Stimulated activated memory B cell treated with anti-CD40 and anti-IgM and Interleukin-4, amounts not matched to agents 10 μg/mL and 1 μg/mL and 100 μg/mL, for 72 hours (primary cell): ENCODE results near the gene EXOSC10.
"Not testable (repeated sequence)": the region's sequence is repeated elsewhere in the genome, so short reads cannot be mapped to it uniquely, and the experiment has no call there.

Experiments used
- ATAC-seq: fragments of 150-1000 bp; cut with Tn5 transposase; 2 replicates; pipeline ENCODE4 v1.10.0; 2021
- H3K27ac Mint-ChIP-seq: one replicate; pipeline ENCODE4 v1.8.0; 2022; ENCODE audit warnings: mild to moderate bottlenecking, mixed read lengths
- H3K27me3 Mint-ChIP-seq: one replicate; pipeline ENCODE4 v1.8.0; 2022; ENCODE audit warnings: mixed read lengths
- H3K36me3 Mint-ChIP-seq: one replicate; pipeline ENCODE4 v1.8.0; 2022; ENCODE audit warnings: mixed read lengths
- H3K4me1 Mint-ChIP-seq: one replicate; pipeline ENCODE4 v1.8.0; 2022; ENCODE audit warnings: mixed read lengths
- H3K4me3 Mint-ChIP-seq: one replicate; pipeline ENCODE4 v1.8.0; 2022; ENCODE audit warnings: mild to moderate bottlenecking, moderate library complexity, mixed read lengths
- H3K9me3 Mint-ChIP-seq: one replicate; pipeline ENCODE4 v1.8.0; 2022; ENCODE audit warnings: mixed read lengths

Gene EXOSC10

DNA sequence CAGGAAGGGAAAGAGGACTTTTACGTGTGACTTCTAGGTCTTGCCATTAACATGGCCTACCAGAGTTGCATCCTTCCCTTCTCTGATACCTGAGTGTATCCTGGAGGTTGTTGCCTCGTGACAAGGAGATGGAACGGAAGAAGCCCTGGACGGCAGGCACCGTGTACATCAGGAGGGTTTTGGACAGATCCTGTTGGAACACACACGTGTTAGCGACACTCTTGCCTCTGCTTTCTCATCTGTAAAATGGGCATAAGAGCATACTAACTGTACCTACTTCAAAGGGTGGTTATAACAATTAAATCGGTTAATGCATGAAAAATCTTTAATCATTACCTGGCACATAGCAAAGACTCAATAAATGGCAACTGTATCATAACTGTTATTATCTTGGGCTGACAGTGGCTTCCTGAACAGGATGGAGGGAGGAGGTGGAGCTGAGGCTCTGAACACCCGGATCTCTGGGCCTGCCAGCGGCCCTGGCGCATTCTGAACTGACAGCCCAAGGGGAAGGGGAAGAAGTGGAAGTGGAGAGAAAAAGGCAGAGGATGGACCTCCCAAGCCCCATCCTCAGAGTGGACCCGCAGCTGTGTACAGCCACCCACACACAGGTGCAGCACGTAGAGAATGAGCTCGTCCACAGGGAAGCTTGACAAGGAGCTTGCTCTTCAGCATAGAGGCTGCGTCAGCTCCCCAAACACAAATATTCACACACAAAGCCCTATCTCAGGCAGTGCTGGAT lies 30.2 kb upstream of the EXOSC10 start:
- Mint-ChIP-seq H3K4me1 (no peaks in the 10 kb centered on the region), H3K9me3 (no peaks in the 10 kb centered on the region), H3K4me3 (no peak overlapping the region), H3K27me3 (no peaks in the 10 kb centered on the region), H3K36me3 (peaks cover 70% of the 10 kb centered on the region), H3K27ac (no peak overlapping the region)
- no peak for ATAC-seq

DNA sequence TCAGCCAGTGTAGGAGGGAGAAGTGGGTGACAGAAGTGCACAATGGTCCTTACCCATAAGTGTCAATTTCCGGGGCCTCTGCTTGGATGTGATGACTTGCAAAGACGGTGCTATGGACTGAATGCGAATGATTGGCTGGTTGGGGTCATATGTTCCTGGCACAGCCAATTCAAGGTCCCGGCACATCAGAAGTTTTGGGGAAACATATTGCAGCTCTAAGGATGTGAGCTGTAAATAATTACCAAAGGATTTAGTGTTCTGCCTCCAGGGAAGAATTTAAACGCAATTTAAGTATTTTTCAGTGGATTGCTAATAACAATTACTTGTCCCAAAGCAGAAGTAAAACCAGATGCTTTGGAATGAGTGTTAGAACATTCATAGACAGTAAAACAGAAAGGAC lies 26.9 kb upstream of the EXOSC10 start:
- no peak for ATAC-seq
- H3K4me3 Mint-ChIP-seq = no peak overlapping the region
- no peaks in the 10 kb centered on the region for H3K4me1 Mint-ChIP-seq
- H3K36me3 Mint-ChIP-seq = peaks cover 72% of the 10 kb centered on the region
- no peaks in the 10 kb centered on the region for H3K27me3 Mint-ChIP-seq
- no peak overlapping the region for H3K27ac Mint-ChIP-seq
- H3K9me3 Mint-ChIP-seq = no peaks in the 10 kb centered on the region

DNA sequence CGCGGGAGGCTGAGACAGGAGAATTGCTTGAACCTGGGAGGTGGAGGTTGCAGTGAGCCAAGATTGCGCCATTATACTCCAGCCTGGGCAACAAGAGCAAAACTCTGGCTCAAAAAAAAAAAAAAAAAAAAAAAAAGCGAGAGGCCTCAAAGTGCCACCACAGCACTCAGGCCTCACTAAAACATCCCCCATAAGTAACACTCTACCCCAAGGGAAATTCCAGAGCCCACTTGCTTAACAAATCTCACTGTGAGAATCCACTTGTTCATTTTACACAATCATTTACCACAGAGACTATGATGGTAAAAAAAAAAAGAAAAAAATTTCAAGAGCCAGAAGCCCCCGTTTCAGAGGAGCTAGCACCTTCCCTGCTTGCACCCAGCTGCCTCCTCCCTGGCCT lies 26.3 kb upstream of the EXOSC10 start:
- Mint-ChIP-seq H3K27ac (no peak overlapping the region), H3K4me3 (no peak overlapping the region), H3K27me3 (no peaks in the 10 kb centered on the region), H3K4me1 (no peaks in the 10 kb centered on the region), H3K36me3 (peaks cover 73% of the 10 kb centered on the region), H3K9me3 (no peaks in the 10 kb centered on the region)
- no peak for ATAC-seq

DNA sequence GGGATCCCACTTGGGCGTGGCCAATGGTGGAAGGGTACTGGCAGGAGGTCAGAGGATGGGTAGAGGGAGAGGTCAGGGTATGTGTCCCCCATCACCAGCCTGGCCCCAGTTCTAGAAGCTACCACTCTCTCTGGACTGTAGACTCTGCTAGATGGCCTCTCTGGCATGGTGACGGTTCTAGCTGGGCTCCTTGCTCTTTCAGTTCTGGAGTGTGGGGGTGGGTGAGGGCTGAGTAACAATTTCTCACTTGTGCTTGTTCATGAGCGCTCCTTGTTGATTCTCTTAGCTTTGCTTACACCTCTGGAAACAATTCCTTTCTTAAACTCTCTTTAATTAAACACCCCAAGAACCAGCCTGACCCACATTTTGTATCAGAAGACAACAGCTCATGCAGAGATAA lies 25.3 kb upstream of the EXOSC10 start:
- Mint-ChIP-seq H3K27ac (no peak overlapping the region), H3K36me3 (peaks cover 70% of the 10 kb centered on the region), H3K9me3 (no peaks in the 10 kb centered on the region), H3K27me3 (no peaks in the 10 kb centered on the region), H3K4me3 (no peak overlapping the region), H3K4me1 (no peaks in the 10 kb centered on the region)
- no peak for ATAC-seq

DNA sequence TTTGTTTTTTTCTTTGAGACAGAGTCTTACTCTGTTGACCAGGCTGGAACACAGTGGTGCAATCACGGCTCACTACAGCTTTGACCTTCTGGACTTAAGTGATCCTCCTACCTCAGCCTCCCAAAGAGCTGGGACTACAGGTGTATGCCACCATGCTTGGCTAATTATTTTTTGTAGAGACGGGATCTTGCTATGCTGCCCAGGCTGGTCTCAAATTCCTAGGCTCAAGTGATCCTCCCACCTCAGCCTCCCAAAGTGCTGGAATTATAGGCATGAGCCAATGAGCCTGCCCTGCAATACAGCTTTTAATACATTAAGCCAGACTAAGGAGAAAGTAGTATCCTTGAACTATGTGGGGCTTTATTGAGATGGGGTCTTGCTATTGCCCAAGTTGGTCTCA lies 16.6 kb upstream of the EXOSC10 start:
- no peak overlapping the region for H3K4me3 Mint-ChIP-seq
- no peaks in the 10 kb centered on the region for H3K27me3 Mint-ChIP-seq
- peaks cover 58% of the 10 kb centered on the region for H3K36me3 Mint-ChIP-seq
- ATAC-seq = no peak
- no peaks in the 10 kb centered on the region for H3K4me1 Mint-ChIP-seq
- no peaks in the 10 kb centered on the region for H3K9me3 Mint-ChIP-seq
- no peak overlapping the region for H3K27ac Mint-ChIP-seq

DNA sequence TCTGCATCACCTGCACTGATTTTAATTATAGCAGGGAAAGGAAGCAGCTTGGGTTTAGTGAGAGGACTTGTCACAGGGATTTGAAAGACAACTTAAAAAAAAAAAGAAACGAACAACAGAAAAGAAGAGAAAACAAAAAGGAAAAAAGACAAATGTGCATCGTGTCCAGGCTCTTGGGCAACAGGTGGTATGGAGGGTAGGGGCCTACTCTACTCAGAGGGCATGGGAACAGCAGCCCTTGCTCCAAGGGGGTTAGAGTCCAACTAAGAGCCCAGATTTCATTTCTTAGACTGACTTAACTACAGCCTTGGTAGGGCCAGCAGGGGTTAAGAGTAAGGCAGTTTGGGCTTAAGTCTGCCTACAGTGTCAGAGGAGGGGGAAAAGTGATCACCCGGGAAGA lies 15.3 kb upstream of the EXOSC10 start:
- Mint-ChIP-seq H3K9me3 (no peaks in the 10 kb centered on the region), H3K4me3 (no peak overlapping the region), H3K4me1 (no peaks in the 10 kb centered on the region), H3K27ac (no peak overlapping the region), H3K27me3 (no peaks in the 10 kb centered on the region), H3K36me3 (peaks cover 49% of the 10 kb centered on the region)
- no peak for ATAC-seq

DNA sequence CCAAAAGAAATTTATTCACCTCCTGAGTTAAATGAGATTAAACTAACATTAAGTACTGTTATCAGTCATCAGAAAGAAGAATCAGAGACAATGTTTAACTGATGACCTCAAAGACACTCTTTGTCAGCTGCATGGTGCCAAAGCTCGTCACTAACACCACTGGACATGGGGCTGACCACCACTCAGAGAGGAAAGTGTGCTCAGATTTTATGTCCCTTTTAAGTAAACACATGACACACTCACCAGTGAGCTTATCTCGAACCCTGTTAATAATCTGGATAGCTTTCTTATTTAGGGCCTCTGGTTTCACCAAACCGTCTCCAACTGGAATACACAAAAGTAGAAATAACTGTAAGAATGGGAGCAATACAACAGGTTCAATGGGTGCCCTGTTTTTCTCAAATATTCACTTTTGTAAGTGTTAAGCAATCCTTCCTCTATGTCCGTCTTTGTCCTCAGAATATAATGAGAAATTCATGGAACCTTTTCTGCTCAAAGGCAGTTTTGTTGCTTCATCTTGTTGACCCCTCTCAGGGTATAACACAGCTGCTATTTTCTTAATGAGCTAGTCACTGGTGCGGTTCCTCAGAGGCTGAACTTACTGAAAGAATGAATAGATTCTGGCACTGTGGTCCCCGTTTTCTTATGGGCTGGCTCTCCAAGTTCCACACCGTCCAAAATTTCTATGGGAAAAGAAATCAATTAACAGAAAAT lies 9.5 kb upstream of the EXOSC10 start:
- H3K27ac Mint-ChIP-seq = no peak overlapping the region
- no peaks in the 10 kb centered on the region for H3K4me1 Mint-ChIP-seq
- H3K27me3 Mint-ChIP-seq = no peaks in the 10 kb centered on the region
- no peak for ATAC-seq
- H3K9me3 Mint-ChIP-seq = no peaks in the 10 kb centered on the region
- peaks cover 60% of the 10 kb centered on the region for H3K36me3 Mint-ChIP-seq
- H3K4me3 Mint-ChIP-seq = no peak overlapping the region

DNA sequence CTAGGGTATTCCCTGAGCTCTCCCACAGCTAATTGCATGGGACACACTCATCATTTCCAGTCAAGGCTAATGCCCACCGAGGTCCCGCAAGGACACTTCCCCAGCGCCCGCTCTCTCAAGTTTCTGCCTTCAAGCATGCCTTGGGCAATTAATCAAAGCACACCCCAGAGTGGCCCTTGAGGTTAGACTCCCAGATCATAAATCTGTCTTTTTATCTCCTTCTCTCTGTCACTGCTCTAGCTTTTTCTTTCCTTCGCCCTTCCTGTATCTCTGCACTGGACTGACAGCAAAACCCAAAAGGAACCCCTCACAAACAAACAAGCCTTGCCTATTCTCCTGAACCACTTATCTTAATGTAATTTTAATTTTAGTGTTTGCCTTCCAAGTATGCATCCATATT lies 7.9 kb upstream of the EXOSC10 start:
- no peak overlapping the region for H3K27ac Mint-ChIP-seq

DNA sequence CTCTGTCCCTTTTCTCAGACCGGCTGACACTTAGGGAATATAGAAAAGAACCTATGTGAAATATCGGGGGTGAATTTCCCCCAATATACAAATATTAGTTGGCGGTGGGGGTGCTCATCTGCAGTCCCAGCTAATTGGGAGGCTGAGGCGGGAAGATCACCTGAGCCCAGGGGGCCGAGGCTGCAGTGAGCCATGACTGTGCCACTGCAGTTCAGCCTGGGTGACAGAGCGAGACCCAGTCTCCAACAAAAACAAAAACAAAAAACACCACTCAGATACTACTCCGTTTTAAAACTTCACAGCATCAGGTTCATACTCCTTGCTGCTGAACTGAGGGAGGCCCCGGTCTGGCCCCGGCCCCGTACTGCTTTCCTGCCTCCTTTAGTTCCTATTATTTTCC lies 5.9 kb upstream of the EXOSC10 start:
- Mint-ChIP-seq H3K4me3 (no peak overlapping the region), H3K27ac (no peak overlapping the region), H3K9me3 (no peaks in the 10 kb centered on the region), H3K36me3 (peaks cover 40% of the 10 kb centered on the region), H3K4me1 (no peaks in the 10 kb centered on the region), H3K27me3 (no peaks in the 10 kb centered on the region)
- ATAC-seq = no peak

More for the DNA sequence above, 7.9 kb upstream of the EXOSC10 start:
- no peaks in the 10 kb centered on the region for H3K27me3 Mint-ChIP-seq
- H3K9me3 Mint-ChIP-seq = no peaks in the 10 kb centered on the region
- ATAC-seq = no peak
- peaks cover 49% of the 10 kb centered on the region for H3K36me3 Mint-ChIP-seq
- no peak overlapping the region for H3K4me3 Mint-ChIP-seq
- H3K4me1 Mint-ChIP-seq = no peaks in the 10 kb centered on the region

DNA sequence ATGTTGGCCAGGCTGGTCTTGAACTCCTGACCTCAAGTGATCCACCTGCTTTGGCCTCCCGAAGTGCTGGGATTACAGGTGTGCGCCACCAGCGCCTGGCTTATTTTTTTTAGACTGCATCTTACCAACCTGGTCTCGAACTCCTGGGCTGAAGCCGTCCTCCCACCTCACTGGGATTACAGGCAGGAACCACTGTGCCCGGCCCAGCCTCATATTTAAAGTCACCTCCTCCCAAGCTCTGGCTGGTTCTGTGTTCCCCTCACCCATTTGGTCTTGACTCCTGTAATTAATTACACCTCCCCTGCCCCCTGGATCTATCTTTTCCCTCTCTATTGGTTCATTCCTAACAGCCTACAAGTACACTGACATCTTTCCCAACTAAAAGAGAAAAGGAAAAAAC lies 1.7 kb upstream of the EXOSC10 start:
- ATAC-seq = no peak
- no peaks in the 10 kb centered on the region for H3K9me3 Mint-ChIP-seq
- peak overlapping the region; percentile 3 for H3K27ac Mint-ChIP-seq
- H3K4me1 Mint-ChIP-seq = peaks cover 13% of the 10 kb centered on the region
- no peaks in the 10 kb centered on the region for H3K27me3 Mint-ChIP-seq
- peak overlapping the region; percentile 8 for H3K4me3 Mint-ChIP-seq
- peaks cover 12% of the 10 kb centered on the region for H3K36me3 Mint-ChIP-seq

DNA sequence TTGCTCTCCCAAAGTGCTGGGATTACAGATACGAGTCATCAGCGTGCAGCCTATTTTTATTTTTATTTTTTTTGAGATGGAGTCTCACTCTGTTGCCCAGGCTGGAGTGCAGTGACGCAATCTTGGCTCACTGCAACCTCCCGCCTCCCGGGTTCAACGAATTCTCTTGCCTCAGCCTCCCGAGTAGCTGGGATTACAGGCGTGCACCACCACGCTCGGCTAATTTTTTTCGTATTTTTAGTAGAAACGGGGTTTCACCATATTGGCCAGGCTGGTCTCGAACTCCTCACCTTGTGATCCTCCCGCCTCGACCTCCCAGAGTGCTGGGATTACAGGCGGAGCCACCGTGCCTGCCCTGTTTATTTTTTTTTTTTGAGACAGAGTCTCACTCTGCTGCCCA lies 1.1 kb upstream of the EXOSC10 start:
- peak overlapping the region; percentile 95 for H3K27ac Mint-ChIP-seq
- not testable (repeated sequence) for H3K27me3 Mint-ChIP-seq, H3K36me3 Mint-ChIP-seq, H3K9me3 Mint-ChIP-seq, H3K4me3 Mint-ChIP-seq, ATAC-seq
- peaks cover 13% of the 10 kb centered on the region for H3K4me1 Mint-ChIP-seq

DNA sequence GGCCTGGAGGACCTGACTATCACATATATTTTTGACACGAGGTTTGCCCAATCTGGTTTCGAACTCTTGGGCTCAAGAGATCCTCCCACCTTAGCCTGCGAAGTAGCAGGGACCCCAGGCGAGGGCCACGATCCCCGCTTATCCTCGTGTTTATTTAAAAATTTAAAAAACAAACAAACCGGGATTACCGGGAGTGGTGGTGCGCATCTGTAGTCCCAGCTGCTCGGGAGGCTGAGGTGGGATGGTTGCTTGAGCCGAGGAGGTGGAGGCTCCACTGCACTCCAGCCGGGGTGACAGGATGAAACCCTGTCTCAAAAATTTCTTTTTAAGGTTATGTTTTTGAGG lies 452 bp upstream of the EXOSC10 start:
- no peaks in the 10 kb centered on the region for H3K9me3 Mint-ChIP-seq
- H3K27ac Mint-ChIP-seq = peak overlapping the region; percentile 95
- H3K27me3 Mint-ChIP-seq = no peaks in the 10 kb centered on the region
- ATAC-seq = no peak
- peak overlapping the region; percentile 92 for H3K4me3 Mint-ChIP-seq
- peaks cover 8% of the 10 kb centered on the region for H3K36me3 Mint-ChIP-seq
- H3K4me1 Mint-ChIP-seq = peaks cover 13% of the 10 kb centered on the region

DNA sequence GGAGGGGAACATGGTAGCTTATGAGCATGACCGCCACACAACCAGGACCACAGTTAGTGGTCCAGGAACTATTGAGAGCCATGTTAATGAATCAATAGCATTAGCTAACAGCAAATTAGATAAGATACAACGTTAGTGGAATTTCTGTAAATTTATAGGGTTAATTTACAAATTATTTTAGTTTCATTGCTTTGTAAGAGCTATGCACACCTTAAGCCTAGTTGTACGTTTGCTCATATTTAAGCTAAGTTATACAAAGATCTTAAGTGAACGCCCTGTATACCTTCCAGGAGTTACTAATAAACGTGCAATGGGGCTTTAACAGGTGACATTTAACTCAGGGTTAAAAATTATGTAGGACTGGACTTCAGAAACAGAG lies 749 bp downstream of the EXOSC10 start:
- Mint-ChIP-seq H3K36me3 (peaks cover 8% of the 10 kb centered on the region), H3K27me3 (no peaks in the 10 kb centered on the region), H3K4me1 (peaks cover 13% of the 10 kb centered on the region), H3K4me3 (peak overlapping the region; percentile 92), H3K27ac (peak overlapping the region; percentile 95), H3K9me3 (no peaks in the 10 kb centered on the region)
- ATAC-seq = no peak

DNA sequence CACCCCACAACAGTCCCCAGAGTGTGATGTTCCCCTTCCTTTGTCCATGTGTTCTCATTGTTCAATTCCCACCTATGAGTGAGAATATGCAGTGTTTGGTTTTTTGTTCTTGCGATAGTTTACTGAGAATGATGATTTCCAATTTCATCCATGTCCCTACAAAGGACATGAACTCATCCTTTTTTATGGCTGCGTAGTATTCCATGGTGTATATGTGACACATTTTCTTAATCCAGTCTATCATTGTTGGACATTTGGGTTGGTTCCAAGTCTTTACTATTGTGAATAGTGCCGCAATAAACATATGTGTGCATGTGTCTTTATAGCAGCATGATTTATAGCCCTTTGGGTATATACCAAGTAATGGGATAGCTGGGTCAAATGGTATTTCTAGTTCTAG lies 15.9 kb downstream of the EXOSC10 start:
- H3K36me3 Mint-ChIP-seq = peaks cover 57% of the 10 kb centered on the region
- not testable (repeated sequence) for ATAC-seq, H3K4me3 Mint-ChIP-seq, H3K27me3 Mint-ChIP-seq, H3K27ac Mint-ChIP-seq, H3K9me3 Mint-ChIP-seq, H3K4me1 Mint-ChIP-seq

DNA sequence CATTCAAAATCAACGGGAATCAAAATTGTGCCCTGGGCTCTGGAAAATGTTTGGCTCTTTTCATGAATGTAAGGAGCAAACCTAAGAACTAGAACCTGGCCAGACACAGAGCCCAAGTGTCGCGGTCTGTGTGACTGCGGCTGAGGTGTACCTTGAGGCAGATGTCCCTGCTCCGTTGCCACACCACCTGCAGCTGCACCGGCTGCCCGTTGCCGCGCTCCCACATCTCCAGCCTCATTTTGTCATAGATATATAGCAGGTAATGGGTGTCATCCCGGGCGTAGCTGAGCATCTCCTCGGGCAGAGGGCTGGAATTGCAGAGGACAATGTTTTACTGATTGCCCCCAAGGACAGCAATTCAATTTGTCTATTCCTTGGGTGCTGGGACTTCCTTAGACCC lies 18.7 kb downstream of the EXOSC10 start:
- H3K9me3 Mint-ChIP-seq = no peaks in the 10 kb centered on the region
- no peak overlapping the region for H3K27ac Mint-ChIP-seq
- peaks cover 55% of the 10 kb centered on the region for H3K36me3 Mint-ChIP-seq
- no peak overlapping the region for H3K4me3 Mint-ChIP-seq
- H3K27me3 Mint-ChIP-seq = no peaks in the 10 kb centered on the region
- H3K4me1 Mint-ChIP-seq = no peaks in the 10 kb centered on the region
- no peak for ATAC-seq

DNA sequence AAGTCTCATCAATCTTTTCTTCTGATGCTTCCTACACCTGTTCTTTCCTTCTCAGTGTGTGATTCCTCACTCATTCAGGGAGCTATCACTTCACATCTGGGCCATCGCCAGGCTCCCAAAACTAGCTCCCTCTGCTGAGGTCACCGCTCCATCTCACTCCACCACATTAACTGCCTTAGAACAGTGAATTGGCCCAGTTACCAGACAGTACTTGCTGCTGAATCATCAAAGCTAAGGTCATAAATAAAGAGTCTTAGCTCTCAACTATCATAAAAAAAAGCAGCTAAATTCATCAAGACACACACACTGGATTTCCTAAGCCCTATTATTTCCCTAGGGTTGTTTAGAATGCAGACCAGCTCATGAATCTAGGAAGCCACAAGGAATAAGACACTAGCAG lies 21.0 kb downstream of the EXOSC10 start:
- Mint-ChIP-seq H3K27ac (no peak overlapping the region), H3K36me3 (peaks cover 52% of the 10 kb centered on the region), H3K9me3 (no peaks in the 10 kb centered on the region), H3K4me3 (no peak overlapping the region), H3K27me3 (no peaks in the 10 kb centered on the region), H3K4me1 (no peaks in the 10 kb centered on the region)
- no peak for ATAC-seq
